Measurements from ENCODE around the gene TNS4.
A peak's percentile ranks its signal among the peaks of the same experiment; 100 is the strongest.

The TNS4 gene

GRCh38 chr17:40509626-40510327 is 8.4 kb upstream of the TNS4 start:
- H3K4me3 ChIP-seq (replicated peaks in 1 of 2; ENCODE audit: low read depth in 2 of 2, low read length in 2 of 2): no peak overlapping the region
- DNase-seq (ENCODE audit: low read depth in 2 of 2): peak in 1 of 2 donors; percentile 48
- TF ChIP-seq, protein P1, sequence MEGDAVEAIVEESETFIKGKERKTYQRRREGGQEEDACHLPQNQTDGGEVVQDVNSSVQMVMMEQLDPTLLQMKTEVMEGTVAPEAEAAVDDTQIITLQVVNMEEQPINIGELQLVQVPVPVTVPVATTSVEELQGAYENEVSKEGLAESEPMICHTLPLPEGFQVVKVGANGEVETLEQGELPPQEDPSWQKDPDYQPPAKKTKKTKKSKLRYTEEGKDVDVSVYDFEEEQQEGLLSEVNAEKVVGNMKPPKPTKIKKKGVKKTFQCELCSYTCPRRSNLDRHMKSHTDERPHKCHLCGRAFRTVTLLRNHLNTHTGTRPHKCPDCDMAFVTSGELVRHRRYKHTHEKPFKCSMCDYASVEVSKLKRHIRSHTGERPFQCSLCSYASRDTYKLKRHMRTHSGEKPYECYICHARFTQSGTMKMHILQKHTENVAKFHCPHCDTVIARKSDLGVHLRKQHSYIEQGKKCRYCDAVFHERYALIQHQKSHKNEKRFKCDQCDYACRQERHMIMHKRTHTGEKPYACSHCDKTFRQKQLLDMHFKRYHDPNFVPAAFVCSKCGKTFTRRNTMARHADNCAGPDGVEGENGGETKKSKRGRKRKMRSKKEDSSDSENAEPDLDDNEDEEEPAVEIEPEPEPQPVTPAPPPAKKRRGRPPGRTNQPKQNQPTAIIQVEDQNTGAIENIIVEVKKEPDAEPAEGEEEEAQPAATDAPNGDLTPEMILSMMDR (IDR thresholded peaks at IDR 0.05; ENCODE audit: low read depth, low read length): no peak

GRCh38 chr17:40506786-40507185 is 5.4 kb upstream of the TNS4 start:
- TF ChIP-seq, protein P1 (IDR thresholded peaks at IDR 0.05; ENCODE audit: low read depth, low read length): no peak
- no peak for DNase-seq (ENCODE audit: low read depth in 2 of 2)

DNA sequence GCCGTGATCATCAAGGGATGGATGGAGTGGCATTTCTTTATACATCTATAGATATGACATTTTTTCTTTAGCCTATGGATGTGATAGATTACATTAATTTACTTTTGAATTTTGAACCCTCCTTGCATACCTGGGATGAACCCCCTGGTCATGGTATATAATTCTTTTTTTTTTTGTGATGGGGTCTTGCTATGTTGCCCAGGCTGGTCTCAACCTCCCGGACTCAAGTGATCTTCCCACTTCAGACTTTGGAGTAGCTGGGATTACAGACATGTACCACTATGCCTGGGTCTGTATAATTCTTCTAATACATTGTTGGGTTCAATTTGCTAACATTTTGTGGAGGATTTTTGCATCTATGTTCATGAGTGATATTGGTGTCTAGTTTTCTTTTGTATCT is 1.7 kb upstream of the TNS4 start:
- TF ChIP-seq, protein P1 (IDR thresholded peaks at IDR 0.05; ENCODE audit: low read depth, low read length): no peak

More at GRCh38 chr17:40506786-40507185, 5.4 kb upstream of the TNS4 start:
- H3K4me3 ChIP-seq (replicated peaks in 1 of 2; ENCODE audit: low read depth in 2 of 2, low read length in 2 of 2): no peak overlapping the region

GRCh38 chr17:40502716-40503115 is 1.3 kb upstream of the TNS4 start:
- TF ChIP-seq, protein P1 (IDR thresholded peaks at IDR 0.05; ENCODE audit: low read depth, low read length): no peak
- H3K4me3 ChIP-seq (replicated peaks in 1 of 2; ENCODE audit: low read depth in 2 of 2, low read length in 2 of 2): no peak overlapping the region
- no peak for DNase-seq (ENCODE audit: low read depth in 2 of 2)

More for the DNA sequence above, 1.7 kb upstream of the TNS4 start:
- DNase-seq (ENCODE audit: low read depth in 2 of 2): no peak
- H3K4me3 ChIP-seq (replicated peaks in 1 of 2; ENCODE audit: low read depth in 2 of 2, low read length in 2 of 2): no peak overlapping the region

- no peak for DNase-seq (ENCODE audit: low read depth in 2 of 2)
- TF ChIP-seq, protein P1 (IDR thresholded peaks at IDR 0.05; ENCODE audit: low read depth, low read length): no peak
- no peak overlapping the region for H3K4me3 ChIP-seq (replicated peaks in 1 of 2; ENCODE audit: low read depth in 2 of 2, low read length in 2 of 2)
Measured at GRCh38 chr17:40500709-40501108, 714 bp downstream of the TNS4 start.

DNA sequence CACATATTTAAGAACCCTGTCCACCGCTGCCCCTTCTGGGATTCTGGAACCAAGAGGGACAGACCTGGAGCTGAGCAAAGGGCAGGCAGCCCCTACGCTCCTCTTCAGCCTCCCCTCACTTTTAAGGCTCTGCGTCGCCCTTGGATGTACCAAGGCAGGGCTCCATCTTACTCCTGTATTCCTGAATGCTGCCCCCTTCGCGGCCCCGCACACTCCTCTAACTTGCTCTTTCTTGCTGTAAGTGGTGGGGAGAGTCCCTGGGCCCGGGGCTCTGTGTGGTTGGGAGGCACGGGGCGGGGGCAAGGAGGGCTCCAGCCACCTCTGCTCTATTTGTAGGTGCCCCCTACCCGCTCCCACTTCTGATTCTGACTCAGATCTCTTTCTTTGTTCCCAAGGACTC is 1.2 kb downstream of the TNS4 start:
- DNase-seq (ENCODE audit: low read depth in 2 of 2): no peak
- TF ChIP-seq, protein P1 (IDR thresholded peaks at IDR 0.05; ENCODE audit: low read depth, low read length): no peak
- H3K4me3 ChIP-seq (replicated peaks in 1 of 2; ENCODE audit: low read depth in 2 of 2, low read length in 2 of 2): no peak overlapping the region

Measured in cardiac fibroblast (primary cell).